Prostate gland (tissue), 2 donors: Measurements from ENCODE around the gene HDAC4.

Experiments used
- POLR2A ChIP-seq: fragments of 450-650 bp; IDR thresholded peaks from one replicate; pipeline ENCODE4 v1.6.1; 2016; ENCODE audit warnings: antibody characterized with exemption, mild to moderate bottlenecking
- TF ChIP-seq, protein P1 (sequence below), 4 experiments: fragments of 200-600 bp in 2 of 4; fragments of 450-650 bp in 2 of 4; sonication (generic) in 2 of 4; IDR thresholded peaks; 1 replicate in 3 of 4; 2 replicates in 1 of 4; pipeline ENCODE4 v1.5.1; 2016 to 2019; ENCODE audit warnings: antibody characterized with exemption in 4 of 4, mild to moderate bottlenecking in 2 of 4, moderate library complexity in 2 of 4

- TF ChIP-seq, protein P1, sequence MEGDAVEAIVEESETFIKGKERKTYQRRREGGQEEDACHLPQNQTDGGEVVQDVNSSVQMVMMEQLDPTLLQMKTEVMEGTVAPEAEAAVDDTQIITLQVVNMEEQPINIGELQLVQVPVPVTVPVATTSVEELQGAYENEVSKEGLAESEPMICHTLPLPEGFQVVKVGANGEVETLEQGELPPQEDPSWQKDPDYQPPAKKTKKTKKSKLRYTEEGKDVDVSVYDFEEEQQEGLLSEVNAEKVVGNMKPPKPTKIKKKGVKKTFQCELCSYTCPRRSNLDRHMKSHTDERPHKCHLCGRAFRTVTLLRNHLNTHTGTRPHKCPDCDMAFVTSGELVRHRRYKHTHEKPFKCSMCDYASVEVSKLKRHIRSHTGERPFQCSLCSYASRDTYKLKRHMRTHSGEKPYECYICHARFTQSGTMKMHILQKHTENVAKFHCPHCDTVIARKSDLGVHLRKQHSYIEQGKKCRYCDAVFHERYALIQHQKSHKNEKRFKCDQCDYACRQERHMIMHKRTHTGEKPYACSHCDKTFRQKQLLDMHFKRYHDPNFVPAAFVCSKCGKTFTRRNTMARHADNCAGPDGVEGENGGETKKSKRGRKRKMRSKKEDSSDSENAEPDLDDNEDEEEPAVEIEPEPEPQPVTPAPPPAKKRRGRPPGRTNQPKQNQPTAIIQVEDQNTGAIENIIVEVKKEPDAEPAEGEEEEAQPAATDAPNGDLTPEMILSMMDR (IDR thresholded peaks at IDR 0.05): no peak
- no peak for TF ChIP-seq POLR2A
Observed at GRCh38 chr2:239393388-239393940, 7.4 kb downstream of the HDAC4 start.
